VCaP (cell line): Measurements from ENCODE around the gene FHL5.
A peak's percentile ranks its signal among the peaks of the same experiment; 100 is the strongest.

ENCODE experiments used
- H3K27ac ChIP-seq: fragments of 450-650 bp; 2 replicates; pipeline ENCODE4 v1.5.1; 2017
- CTCF ChIP-seq: fragments of 450-650 bp; conservative IDR thresholded peaks from 2 replicates; pipeline ENCODE4 v1.5.1; 2017; ENCODE audit warnings: mild to moderate bottlenecking, moderate library complexity

The FHL5 gene

GRCh38 chr6:96562886-96563285 lies at the start of gene FHL5:
Gene FHL5, plus strand, starts transcription at chr6:96563128. Its CDS starts 40,486 bp downstream, at chr6:96603614.
- H3K27ac ChIP-seq: no peak within 1 kb of the TSS
- TF ChIP-seq CTCF: no peak

- no peak for TF ChIP-seq CTCF
- peak overlapping the region; percentile 92 for H3K27ac ChIP-seq
Observed at GRCh38 chr6:96520171-96521115, 42.5 kb upstream of the FHL5 start.

- H3K27ac ChIP-seq: peak overlapping the region; percentile 92
- TF ChIP-seq CTCF: no peak
Observed at GRCh38 chr6:96521306-96521643, 41.7 kb upstream of the FHL5 start.

GRCh38 chr6:96521644-96522464 lies 41.1 kb upstream of the FHL5 start, which contains the start of gene UFL1:
Gene UFL1, plus strand, starts transcription at chr6:96521806. Its CDS starts 68 bp downstream, at chr6:96521874.
- no peak for TF ChIP-seq CTCF
- H3K27ac ChIP-seq: peak within 1 kb of the TSS; percentile 92

GRCh38 chr6:96522465-96523009 lies 40.4 kb upstream of the FHL5 start:
- TF ChIP-seq CTCF: no peak
- H3K27ac ChIP-seq: peak overlapping the region; percentile 92

- H3K27ac ChIP-seq: no peak overlapping the region
- TF ChIP-seq CTCF: no peak
Observed at GRCh38 chr6:96528193-96528592, 34.7 kb upstream of the FHL5 start.

GRCh38 chr6:96532399-96532798 lies 30.5 kb upstream of the FHL5 start:
- TF ChIP-seq CTCF: no peak
- H3K27ac ChIP-seq: no peak overlapping the region
